ENCODE measurements around the gene PPP6R3. TPM values are rescaled to one million over a fixed set of nuclear protein-coding genes. Genes with fewer than 3 reads are reported as not detected.
"Not testable (repeated sequence)": the region's sequence is repeated elsewhere in the genome, so short reads cannot be mapped to it uniquely, and the experiment has no call there.

The PPP6R3 gene
- total and polyA plus RNA-seq, 8 donors = 19.5 to 236 (median 103) TPM

- 93 to 98% (median 98%) methylated on average over 2 of the region's 2 CpGs for WGBS, 5 donors
- DNase-seq = no peak
- TF ChIP-seq POLR2A (IDR thresholded peaks at IDR 0.05) (no peak), CTCF (IDR thresholded peaks at IDR 0.05) (no peak), POLR2AphosphoS5 (IDR thresholded peaks at IDR 0.05) (no peak), EP300 (IDR thresholded peaks at IDR 0.05) (no peak)
- Histone ChIP-seq H3K9me3 (no peaks in the 10 kb centered on the region), H3K4me3 (no peak overlapping the region), H3K36me3 (peaks cover 0 to 5% (median 0%) of the 10 kb centered on the region in 4 donors), H3K27me3 (no peaks in the 10 kb centered on the region), H3K27ac (peak overlapping the region in 1 of 5 donors; percentile 42), H3K4me1 (peaks cover 55 to 91% (median 70%) of the 10 kb centered on the region in 4 donors)
- intact Hi-C loops (cut with DNase I; ENCODE audit: low total_unique reads) = no loop called here
Measured at GRCh38 chr11:68472778-68473177, 12.2 kb downstream of the PPP6R3 start.

- H3K9me3 ChIP-seq = no peaks in the 10 kb centered on the region
- no peak overlapping the region for H3K4me3 ChIP-seq
- H3K36me3 ChIP-seq = peaks cover 0 to 5% (median 0%) of the 10 kb centered on the region in 4 donors
- DNase-seq = no peak
- intact Hi-C loops (cut with DNase I; ENCODE audit: low total_unique reads) = no loop called here
- peaks cover 48 to 88% (median 65%) of the 10 kb centered on the region in 4 donors for H3K4me1 ChIP-seq
- peak overlapping the region in 1 of 5 donors; percentile 42 for H3K27ac ChIP-seq
- 64 to 83% (median 76%) methylated on average over 1 of the region's 1 CpG for WGBS, 5 donors
- TF ChIP-seq POLR2AphosphoS5 (IDR thresholded peaks at IDR 0.05) (no peak), EP300 (IDR thresholded peaks at IDR 0.05) (no peak), CTCF (IDR thresholded peaks at IDR 0.05) (no peak), POLR2A (IDR thresholded peaks at IDR 0.05) (no peak)
- no peaks in the 10 kb centered on the region for H3K27me3 ChIP-seq
Measured at GRCh38 chr11:68473693-68474092, 13.1 kb downstream of the PPP6R3 start.

GRCh38 chr11:68475626-68476025, 15.1 kb downstream of the PPP6R3 start:
- DNase-seq; H3K27ac ChIP-seq; intact Hi-C loops (cut with DNase I; ENCODE audit: low total_unique reads); H3K36me3 ChIP-seq; H3K27me3 ChIP-seq; H3K4me3 ChIP-seq; H3K9me3 ChIP-seq: not testable (repeated sequence)
- WGBS, 5 donors = 91 to 97% (median 94%) methylated on average over 17 to 33 of the region's 34 CpGs; no CpG with 5 or more reads in 1 of the 5 donors
- peaks cover 38 to 87% (median 60%) of the 10 kb centered on the region in 4 donors for H3K4me1 ChIP-seq

GRCh38 chr11:68479390-68479789, 18.8 kb downstream of the PPP6R3 start:
- peaks cover 26 to 76% (median 50%) of the 10 kb centered on the region in 4 donors for H3K4me1 ChIP-seq
- no peak overlapping the region for H3K27ac ChIP-seq
- no peak overlapping the region for H3K4me3 ChIP-seq
- H3K36me3 ChIP-seq = no peaks in the 10 kb centered on the region
- no peaks in the 10 kb centered on the region for H3K9me3 ChIP-seq
- WGBS, 5 donors = 77 to 86% (median 79%) methylated on average over 3 of the region's 3 CpGs
- TF ChIP-seq POLR2AphosphoS5 (IDR thresholded peaks at IDR 0.05) = no peak
- TF ChIP-seq POLR2A (IDR thresholded peaks at IDR 0.05) = no peak
- no peak for TF ChIP-seq CTCF (IDR thresholded peaks at IDR 0.05)
- no peak for TF ChIP-seq EP300 (IDR thresholded peaks at IDR 0.05)
- no peak for DNase-seq
- no peaks in the 10 kb centered on the region for H3K27me3 ChIP-seq
- intact Hi-C loops (cut with DNase I; ENCODE audit: low total_unique reads) = no loop called here

GRCh38 chr11:68480193-68480592, 19.6 kb downstream of the PPP6R3 start:
- DNase-seq = no peak
- no peak for TF ChIP-seq EP300 (IDR thresholded peaks at IDR 0.05)
- no peak for TF ChIP-seq POLR2A (IDR thresholded peaks at IDR 0.05)
- TF ChIP-seq POLR2AphosphoS5 (IDR thresholded peaks at IDR 0.05) = no peak
- TF ChIP-seq CTCF (IDR thresholded peaks at IDR 0.05) = no peak
- Histone ChIP-seq H3K4me1 (peaks cover 25 to 70% (median 47%) of the 10 kb centered on the region in 4 donors), H3K27me3 (no peaks in the 10 kb centered on the region), H3K4me3 (no peak overlapping the region), H3K36me3 (no peaks in the 10 kb centered on the region), H3K27ac (no peak overlapping the region), H3K9me3 (no peaks in the 10 kb centered on the region)
- 41 to 68% (median 50%) methylated on average over 2 of the region's 2 CpGs for WGBS, 5 donors
- intact Hi-C loops (cut with DNase I; ENCODE audit: low total_unique reads) = no loop called here

All from stomach (tissue), 9 donors.